OCI-LY3 (cell line): ENCODE results near the gene CENPT.

ENCODE experiments used
- H2AFZ ChIP-seq: fragments of 200-600, 300-600 bp; shearing (Covaris generic); 2 replicates; pipeline ENCODE4 v1.6.0; 2014; ENCODE audit warnings: antibody characterized with exemption, low read depth, low read length
- H3K27ac ChIP-seq: fragments of 200-600, 300-600 bp; sonication (generic); 2 replicates; pipeline ENCODE4 v1.5.1; 2014; ENCODE audit warnings: mild to moderate bottlenecking, low read length, moderate library complexity, mixed read lengths
- H3K27me3 ChIP-seq: fragments of 200-600, 300-600 bp; sonication (generic); 2 replicates; pipeline ENCODE4 v1.6.1; 2014; ENCODE audit warnings: low read depth, low read length, mixed read lengths
- H3K36me3 ChIP-seq: fragments of 200-600, 300-600 bp; sonication (generic); replicated peaks from 2 replicates; pipeline ENCODE3; 2014; ENCODE audit warnings: low read depth, low read length, mixed read lengths
- H3K4me1 ChIP-seq: fragments of 300-600, 200-600 bp; sonication (generic); 2 replicates; pipeline ENCODE4 v1.6.1; 2014; ENCODE audit warnings: low read length, mixed read lengths
- H3K4me2 ChIP-seq: fragments of 200-600, 300-600 bp; sonication (generic); 2 replicates; pipeline ENCODE4 v1.6.1; 2014; ENCODE audit warnings: low read length, mixed read lengths
- H3K4me3 ChIP-seq: fragments of 300-600, 200-600 bp; sonication (generic); 2 replicates; pipeline ENCODE4 v1.5.1; 2014; ENCODE audit warnings: antibody characterized with exemption, mild to moderate bottlenecking, low read length, moderate library complexity
- H3K79me2 ChIP-seq: fragments of 300-600, 200-600 bp; shearing (Covaris generic); 2 replicates; pipeline ENCODE4 v1.6.1; 2014; ENCODE audit warnings: mild to moderate bottlenecking, low read length, mixed read lengths
- H3K9ac ChIP-seq: fragments of 300-600, 200-600 bp; shearing (Covaris generic); 2 replicates; pipeline ENCODE4 v1.6.0; 2014; ENCODE audit warnings: mild to moderate bottlenecking, low read length, moderate library complexity
- H3K9me3 ChIP-seq: fragments of 200-600, 300-600 bp; shearing (Covaris generic); 2 replicates; pipeline ENCODE4 v1.6.1; 2014; ENCODE audit warnings: low read length, mixed read lengths; ENCODE audit not compliant: insufficient read depth
- H4K20me1 ChIP-seq: fragments of 200-600, 300-600 bp; sonication (generic); 2 replicates; pipeline ENCODE4 v1.6.1; 2016; ENCODE audit warnings: low read length, mixed read lengths; ENCODE audit not compliant: insufficient read depth
- CTCF ChIP-seq: fragments of 200-600, 300-600 bp; sonication (generic); IDR thresholded peaks from 2 replicates; pipeline ENCODE4 v1.5.1; 2014; ENCODE audit warnings: antibody characterized with exemption, low read length, low read depth
- EZH2phosphoT487 ChIP-seq: fragments of 200-600 bp; shearing (Covaris generic); IDR thresholded peaks from 2 replicates; pipeline ENCODE4 v1.6.1; 2018; ENCODE audit warnings: antibody characterized with exemption, mixed run types, low read depth

CENPT gene

GRCh38 chr16:67783353-67783725 lies 64.2 kb downstream of the CENPT start:
- Histone ChIP-seq H2AFZ (no peak overlapping the region), H3K79me2 (peaks cover 25% of the 10 kb centered on the region), H3K36me3 (peaks cover 3% of the 10 kb centered on the region), H3K27me3 (no peaks in the 10 kb centered on the region), H3K4me2 (no peak overlapping the region), H4K20me1 (peaks cover 38% of the 10 kb centered on the region), H3K4me3 (no peak overlapping the region), H3K4me1 (peaks cover 10% of the 10 kb centered on the region), H3K9me3 (no peaks in the 10 kb centered on the region), H3K27ac (no peak overlapping the region), H3K9ac (no peak overlapping the region)
- no peak for TF ChIP-seq CTCF
- no peak for TF ChIP-seq EZH2phosphoT487

DNA sequence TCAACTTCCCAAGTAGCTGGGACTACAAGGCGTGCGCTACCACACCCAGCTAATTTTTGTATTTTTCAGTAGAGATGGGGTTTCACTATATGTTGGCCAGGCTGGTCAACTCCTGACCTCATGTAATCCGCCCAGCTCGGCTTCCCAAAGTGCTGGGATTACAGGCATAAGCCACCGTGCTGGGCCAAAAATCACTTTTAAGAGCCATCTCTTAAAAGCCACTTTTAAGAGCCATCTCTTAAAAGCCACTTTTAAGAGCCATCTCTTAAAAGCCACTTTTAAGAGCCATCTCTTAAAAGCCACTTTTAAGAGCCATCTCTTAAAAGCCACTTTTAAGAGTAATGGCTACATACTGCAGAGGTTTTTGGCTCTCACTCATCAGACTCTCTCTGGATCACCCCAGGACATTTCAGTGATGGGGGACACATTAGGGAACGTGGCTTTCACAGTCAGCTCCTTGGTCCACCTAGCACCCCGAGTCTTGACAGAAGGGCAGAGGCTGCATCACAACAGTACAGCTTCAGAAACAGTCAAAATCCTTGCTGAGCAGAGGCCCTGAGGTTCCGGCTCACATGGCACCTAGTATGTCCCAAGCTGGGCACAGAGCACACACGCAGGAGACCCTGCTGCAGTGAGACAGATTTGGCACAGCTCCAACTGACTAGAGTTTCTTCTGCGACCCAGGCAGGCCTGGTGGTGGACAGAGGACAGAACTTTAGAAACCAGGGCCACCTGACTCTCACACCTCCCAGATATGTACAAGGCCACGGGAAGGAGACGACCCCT lies 64.7 kb downstream of the CENPT start:
- no peak overlapping the region for H2AFZ ChIP-seq
- H3K36me3 ChIP-seq: peaks cover 3% of the 10 kb centered on the region
- no peak overlapping the region for H3K4me3 ChIP-seq
- peaks cover 25% of the 10 kb centered on the region for H3K79me2 ChIP-seq
- H3K27me3 ChIP-seq: no peaks in the 10 kb centered on the region
- H3K4me1 ChIP-seq: peaks cover 10% of the 10 kb centered on the region
- no peak for TF ChIP-seq EZH2phosphoT487
- H3K27ac ChIP-seq: no peak overlapping the region
- H4K20me1 ChIP-seq: peaks cover 38% of the 10 kb centered on the region
- no peaks in the 10 kb centered on the region for H3K9me3 ChIP-seq
- no peak overlapping the region for H3K4me2 ChIP-seq
- no peak overlapping the region for H3K9ac ChIP-seq

- no peaks in the 10 kb centered on the region for H3K27me3 ChIP-seq
- peaks cover 6% of the 10 kb centered on the region for H3K4me1 ChIP-seq
- peaks cover 35% of the 10 kb centered on the region for H4K20me1 ChIP-seq
- peaks cover 3% of the 10 kb centered on the region for H3K36me3 ChIP-seq
- no peak for TF ChIP-seq EZH2phosphoT487
- no peaks in the 10 kb centered on the region for H3K9me3 ChIP-seq
- no peak overlapping the region for H3K27ac ChIP-seq
- no peak overlapping the region for H3K4me3 ChIP-seq
- no peak overlapping the region for H3K4me2 ChIP-seq
- peaks cover 19% of the 10 kb centered on the region for H3K79me2 ChIP-seq
- H3K9ac ChIP-seq: no peak overlapping the region
- no peak overlapping the region for H2AFZ ChIP-seq
Observed at GRCh38 chr16:67781565-67781921, 66.0 kb downstream of the CENPT start.

DNA sequence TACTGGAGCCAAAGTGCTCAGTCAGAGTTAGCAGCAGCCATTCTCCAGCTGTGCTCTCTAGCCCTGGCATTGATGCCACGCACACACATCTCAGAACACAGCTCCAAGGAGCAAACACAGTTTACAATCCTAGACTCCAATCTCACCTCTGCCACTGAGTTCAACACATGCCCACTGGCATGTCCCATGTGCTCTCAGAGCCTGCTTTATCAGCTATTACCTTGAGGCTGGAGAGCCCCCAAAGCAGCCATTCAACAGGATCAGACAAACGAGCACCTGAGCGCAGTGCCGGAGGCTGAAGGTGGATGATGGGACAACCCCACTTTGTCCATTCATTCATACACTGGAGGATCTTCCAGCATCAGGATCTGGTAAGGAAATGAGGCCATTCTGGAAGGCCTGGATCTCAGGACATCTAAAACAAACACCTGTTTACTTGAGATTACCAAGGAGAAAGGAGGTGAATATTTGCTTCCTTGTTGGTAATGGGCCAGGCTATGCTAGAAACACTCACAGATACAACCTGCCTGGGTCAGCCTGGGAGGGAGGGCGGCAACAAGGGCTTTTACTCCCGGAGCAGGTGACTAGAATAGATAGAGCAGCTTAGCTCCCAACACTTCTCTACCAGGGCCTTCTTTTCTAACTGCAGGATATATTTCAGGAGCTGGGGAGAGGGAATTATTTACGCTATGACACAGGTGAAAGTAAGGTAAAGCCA lies 66.5 kb downstream of the CENPT start:
- peaks cover 3% of the 10 kb centered on the region for H3K36me3 ChIP-seq
- no peak overlapping the region for H3K4me2 ChIP-seq
- H3K4me3 ChIP-seq: no peak overlapping the region

More for the DNA sequence above, 66.5 kb downstream of the CENPT start:
- no peak overlapping the region for H3K9ac ChIP-seq
- peaks cover 2% of the 10 kb centered on the region; the same call in 1 of the 2 replicates for H3K4me1 ChIP-seq
- no peaks in the 10 kb centered on the region for H3K9me3 ChIP-seq
- H4K20me1 ChIP-seq: peaks cover 31% of the 10 kb centered on the region
- peaks cover 16% of the 10 kb centered on the region; the same call in 1 of the 2 replicates for H3K79me2 ChIP-seq
- TF ChIP-seq CTCF: no peak
- TF ChIP-seq EZH2phosphoT487: no peak
- H3K27ac ChIP-seq: no peak overlapping the region
- no peak overlapping the region for H2AFZ ChIP-seq
- no peaks in the 10 kb centered on the region for H3K27me3 ChIP-seq
